Mesendoderm (in vitro differentiated cells): ENCODE data around the gene LRRIQ1.
A peak's percentile ranks its signal among the peaks of the same experiment; 100 is the strongest.

ENCODE experiments used
- DNase-seq: peaks from one replicate; pipeline ENCODE4 v3.0.0; 2013
- H2AK5ac ChIP-seq: 2 replicates; pipeline ENCODE4 v1.6.1; 2013; ENCODE audit warnings: low read length, inconsistent platforms
- H2BK120ac ChIP-seq: 2 replicates; pipeline ENCODE4 v1.6.1; 2013; ENCODE audit warnings: low read depth, mild to moderate bottlenecking, low read length, moderate library complexity, mixed read lengths
- H2BK15ac ChIP-seq: replicated peaks from 2 replicates; pipeline ENCODE4 v1.6.1; 2013; ENCODE audit warnings: low read depth, mild to moderate bottlenecking, moderate library complexity
- H2BK5ac ChIP-seq: 2 replicates; pipeline ENCODE4 v1.6.1; 2013; ENCODE audit warnings: low read length, inconsistent platforms
- H3K18ac ChIP-seq: 2 replicates; pipeline ENCODE4 v1.6.1; 2013; ENCODE audit warnings: mild to moderate bottlenecking, low read length, mixed read lengths
- H3K23ac ChIP-seq: one replicate; pipeline ENCODE4 v1.6.1; 2013; ENCODE audit warnings: low read length
- H3K27ac ChIP-seq: 2 replicates; pipeline ENCODE4 v1.5.1; 2013; ENCODE audit warnings: low read depth, mild to moderate bottlenecking, inconsistent platforms, low read length, moderate library complexity
- H3K27me3 ChIP-seq: 2 replicates; pipeline ENCODE4 v1.6.1; 2013; ENCODE audit warnings: low read length, control low read depth, mild to moderate bottlenecking, inconsistent platforms; ENCODE audit not compliant: insufficient read depth, poor library complexity
- H3K36me3 ChIP-seq: 2 replicates; pipeline ENCODE4 v1.6.1; 2013; ENCODE audit warnings: low read length, inconsistent platforms; ENCODE audit not compliant: control insufficient read depth, insufficient read depth
- H3K4ac ChIP-seq: one replicate; pipeline ENCODE4 v1.6.1; 2013; ENCODE audit warnings: low read depth, mild to moderate bottlenecking, low read length, moderate library complexity
- H3K4me1 ChIP-seq: 2 replicates; pipeline ENCODE4 v1.6.1; 2013; ENCODE audit warnings: low read depth, low read length, inconsistent platforms; ENCODE audit not compliant: control insufficient read depth
- H3K4me2 ChIP-seq: 2 replicates; pipeline ENCODE4 v1.6.1; 2013; ENCODE audit warnings: low read length
- H3K4me3 ChIP-seq: 2 replicates; pipeline ENCODE4 v1.5.1; 2013; ENCODE audit warnings: mild to moderate bottlenecking, low read length
- H3K56ac ChIP-seq: one replicate; pipeline ENCODE4 v1.6.1; 2013; ENCODE audit warnings: low read length
- H3K79me1 ChIP-seq: 2 replicates; pipeline ENCODE4 v1.6.1; 2013; ENCODE audit warnings: low read length, inconsistent platforms
- H3K79me2 ChIP-seq: 2 replicates; pipeline ENCODE4 v1.6.1; 2013; ENCODE audit warnings: mild to moderate bottlenecking, low read length; ENCODE audit not compliant: control insufficient read depth, insufficient read depth
- H3K9ac ChIP-seq: 2 replicates; pipeline ENCODE4 v1.6.1; 2013; ENCODE audit warnings: low read length, inconsistent platforms
- H4K5ac ChIP-seq: one replicate; pipeline ENCODE4 v1.6.1; 2013; ENCODE audit warnings: low read length
- H4K8ac ChIP-seq: one replicate; pipeline ENCODE4 v1.6.1; 2013; ENCODE audit warnings: low read depth, mild to moderate bottlenecking, control low read depth, low read length, moderate library complexity
- WGBS: extraction: QIAGEN DNeasy Blood & Tissue Kit; methylation state at CpG from one replicate; pipeline ENCODE4 v1.1.7; 2013; ENCODE audit warnings: low lambda C conversion rate, missing lambda C conversion rate; ENCODE audit not compliant: insufficient coverage; ENCODE audit errors: extremely low coverage; 5-methylcytosine and 5-hydroxymethylcytosine counted together

LRRIQ1 gene

DNA sequence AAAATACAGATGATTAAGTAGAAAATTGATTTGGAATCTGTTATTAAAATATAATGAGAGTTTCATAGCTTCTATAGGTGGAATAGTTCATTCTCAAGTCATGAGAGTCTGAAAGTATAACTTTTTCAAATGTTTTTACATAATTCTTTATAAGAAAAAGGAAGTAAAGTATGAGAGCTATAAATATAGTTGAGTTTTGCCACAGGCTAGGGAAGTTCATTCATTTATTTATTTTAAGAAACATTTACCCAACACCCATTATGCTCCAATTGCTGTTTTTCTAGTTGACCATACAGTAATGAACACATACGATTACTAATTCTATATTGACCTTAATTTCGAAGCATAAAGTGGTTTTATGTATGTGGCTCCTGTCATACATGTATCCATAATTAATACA lies 24.8 kb downstream of the LRRIQ1 start:
- Histone ChIP-seq H4K8ac (no peak overlapping the region), H3K36me3 (no peaks in the 10 kb centered on the region), H3K4me1 (no peaks in the 10 kb centered on the region), H2AK5ac (no peak overlapping the region), H2BK5ac (no peak overlapping the region), H3K4me3 (no peak overlapping the region), H3K9ac (no peak overlapping the region), H3K56ac (no peak overlapping the region), H2BK15ac (no peak overlapping the region), H3K4me2 (no peak overlapping the region), H3K23ac (no peak overlapping the region), H2BK120ac (no peak overlapping the region), H3K79me1 (no peaks in the 10 kb centered on the region), H3K27me3 (no peaks in the 10 kb centered on the region), H3K18ac (no peak overlapping the region), H3K4ac (no peak overlapping the region), H4K5ac (no peak overlapping the region), H3K27ac (no peak overlapping the region), H3K79me2 (no peaks in the 10 kb centered on the region)
- no peak for DNase-seq
- no CpG with 5 or more reads among the region's 2 CpGs for WGBS

DNA sequence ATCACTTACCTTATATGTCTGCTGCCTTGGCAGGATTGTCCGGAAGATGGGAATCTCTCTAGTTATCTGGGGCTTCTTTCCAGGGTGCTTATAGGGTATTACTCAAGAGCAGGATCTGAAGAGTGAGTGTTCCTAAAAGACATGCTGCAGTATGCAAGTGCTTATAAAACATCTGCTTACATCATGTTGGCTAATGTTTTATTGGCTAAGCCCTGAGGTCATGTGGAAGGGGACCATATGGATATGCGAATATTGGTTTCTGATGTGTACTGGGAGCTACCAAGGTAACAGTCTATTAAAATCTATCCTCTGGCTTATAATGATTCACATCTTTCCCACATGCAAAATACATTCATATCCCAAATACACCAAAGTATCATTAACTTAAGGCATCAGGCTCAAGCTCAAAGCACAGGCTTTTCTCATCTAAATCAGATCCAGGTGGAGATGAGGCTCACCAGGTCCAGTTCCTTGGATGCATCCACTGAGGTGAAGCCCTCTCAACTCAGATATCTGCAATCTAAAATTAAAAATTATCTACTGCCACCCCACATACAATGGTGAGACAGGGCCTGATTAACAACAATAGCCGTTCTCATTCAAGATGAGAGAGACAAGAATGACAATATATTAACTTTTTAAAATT lies 29.8 kb downstream of the LRRIQ1 start:
- H4K8ac ChIP-seq: no peak overlapping the region
- no peaks in the 10 kb centered on the region for H3K36me3 ChIP-seq
- H2BK120ac ChIP-seq: no peak overlapping the region
- H3K4me1 ChIP-seq: no peaks in the 10 kb centered on the region
- H3K79me1 ChIP-seq: no peaks in the 10 kb centered on the region
- H3K27me3 ChIP-seq: no peaks in the 10 kb centered on the region
- no CpG with 5 or more reads among the region's 3 CpGs for WGBS
- H2AK5ac ChIP-seq: no peak overlapping the region
- H3K4me2 ChIP-seq: no peak overlapping the region
- no peak overlapping the region for H3K4ac ChIP-seq
- no peak overlapping the region for H3K4me3 ChIP-seq
- no peaks in the 10 kb centered on the region for H3K79me2 ChIP-seq
- no peak overlapping the region for H3K23ac ChIP-seq
- H3K56ac ChIP-seq: no peak overlapping the region
- H2BK15ac ChIP-seq: no peak overlapping the region
- no peak for DNase-seq
- no peak overlapping the region for H2BK5ac ChIP-seq
- H3K27ac ChIP-seq: no peak overlapping the region
- H3K9ac ChIP-seq: no peak overlapping the region
- H4K5ac ChIP-seq: no peak overlapping the region
- H3K18ac ChIP-seq: no peak overlapping the region

DNA sequence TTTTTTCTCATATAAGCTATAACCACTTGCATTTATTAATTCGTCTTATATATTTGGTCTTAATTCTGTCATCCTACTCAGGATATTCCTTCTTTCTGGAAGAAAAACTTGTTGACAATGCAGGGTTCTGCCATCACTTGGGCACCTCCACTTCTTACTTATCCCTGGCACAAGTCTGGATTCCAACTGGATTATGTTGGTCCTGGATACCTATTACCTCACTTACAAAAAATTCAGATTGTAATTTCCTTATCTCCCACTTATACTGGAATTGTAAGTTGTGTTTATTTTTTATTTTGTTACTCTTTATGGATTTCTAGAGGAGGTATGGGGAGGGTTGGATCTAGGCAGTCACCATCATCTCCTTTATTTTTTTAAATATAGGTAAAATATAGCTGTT lies 36.7 kb downstream of the LRRIQ1 start:
- peak; percentile 2 for DNase-seq
- H3K9ac ChIP-seq: no peak overlapping the region
- H3K27ac ChIP-seq: no peak overlapping the region
- H3K36me3 ChIP-seq: no peaks in the 10 kb centered on the region
- WGBS: no CpG with 5 or more reads among the region's 1 CpG
- no peaks in the 10 kb centered on the region for H3K4me1 ChIP-seq
- H4K8ac ChIP-seq: no peak overlapping the region
- no peak overlapping the region for H2BK15ac ChIP-seq
- no peak overlapping the region for H2BK120ac ChIP-seq
- H3K79me1 ChIP-seq: no peaks in the 10 kb centered on the region
- no peak overlapping the region for H3K23ac ChIP-seq
- no peak overlapping the region for H2BK5ac ChIP-seq
- no peak overlapping the region for H3K4me2 ChIP-seq
- H2AK5ac ChIP-seq: no peak overlapping the region
- no peak overlapping the region for H4K5ac ChIP-seq
- no peaks in the 10 kb centered on the region for H3K27me3 ChIP-seq
- H3K56ac ChIP-seq: no peak overlapping the region
- no peak overlapping the region for H3K4ac ChIP-seq
- no peak overlapping the region for H3K18ac ChIP-seq
- no peak overlapping the region for H3K4me3 ChIP-seq
- H3K79me2 ChIP-seq: no peaks in the 10 kb centered on the region

DNA sequence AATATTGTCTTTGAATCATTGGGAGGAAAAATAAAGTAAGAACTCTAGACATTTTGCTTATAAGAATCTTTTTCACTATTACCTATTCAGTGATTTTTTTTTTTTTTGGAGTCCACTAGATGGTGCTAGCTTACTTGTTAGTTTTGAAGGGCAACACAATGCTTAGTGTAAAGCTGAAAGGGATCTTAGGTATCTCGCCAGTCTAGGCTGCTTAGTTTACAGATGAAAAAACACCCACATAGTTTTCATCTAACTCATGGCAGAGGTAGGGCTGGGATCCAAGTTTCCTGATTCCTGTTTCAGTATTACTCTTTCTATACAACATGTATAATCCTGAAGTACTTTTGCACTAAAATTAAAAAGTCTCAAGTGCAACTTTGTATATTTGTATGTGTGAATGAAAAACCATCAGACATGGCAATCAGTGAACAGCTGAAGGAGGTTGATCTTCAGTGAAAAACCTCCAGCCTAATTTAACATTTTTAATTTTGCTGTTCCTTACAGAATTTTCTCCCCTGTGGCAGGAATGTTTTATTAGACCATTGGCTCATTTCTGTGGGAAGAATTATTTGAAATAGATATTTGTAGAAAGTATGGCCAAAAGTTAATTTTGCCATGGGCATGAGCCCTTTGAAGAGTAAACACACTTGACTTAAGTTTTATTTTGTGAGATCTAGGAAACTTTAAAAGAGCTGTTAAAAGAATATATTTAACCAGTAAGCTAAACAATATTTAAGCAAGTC lies 40.7 kb downstream of the LRRIQ1 start:
- Histone ChIP-seq H3K18ac (no peak overlapping the region), H3K79me2 (no peaks in the 10 kb centered on the region), H3K36me3 (no peaks in the 10 kb centered on the region), H3K79me1 (no peaks in the 10 kb centered on the region), H3K4me2 (no peak overlapping the region), H3K23ac (no peak overlapping the region), H3K56ac (no peak overlapping the region), H3K27me3 (no peaks in the 10 kb centered on the region), H2BK5ac (no peak overlapping the region), H4K8ac (no peak overlapping the region), H2BK15ac (no peak overlapping the region), H3K4me1 (no peaks in the 10 kb centered on the region), H4K5ac (no peak overlapping the region), H2BK120ac (no peak overlapping the region), H2AK5ac (no peak overlapping the region), H3K4me3 (no peak overlapping the region), H3K9ac (no peak overlapping the region), H3K4ac (no peak overlapping the region), H3K27ac (no peak overlapping the region)
- no CpG with 5 or more reads among the region's 1 CpG for WGBS
- peak; percentile 84 for DNase-seq

DNA sequence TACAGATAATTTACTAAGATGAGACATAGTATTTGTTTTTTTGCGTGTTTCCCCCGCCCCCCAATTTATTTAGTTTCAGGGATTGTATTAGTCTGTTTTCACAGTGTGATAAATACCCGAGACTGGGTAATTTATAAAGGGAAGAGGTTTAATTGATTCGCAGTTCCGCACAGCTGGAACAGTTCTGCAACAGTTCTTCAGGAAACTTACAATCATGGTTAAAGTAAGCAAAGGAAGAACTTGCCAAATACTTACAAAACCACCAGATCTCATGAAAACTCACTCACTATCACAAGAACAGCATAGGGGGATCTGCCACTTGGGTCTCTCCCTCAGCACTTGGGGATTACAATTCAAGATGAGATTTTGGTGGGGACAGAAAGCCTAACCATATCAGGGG lies 48.9 kb downstream of the LRRIQ1 start:
- H3K9ac ChIP-seq: no peak overlapping the region
- no peak overlapping the region for H3K27ac ChIP-seq
- no peak overlapping the region for H3K23ac ChIP-seq
- H4K8ac ChIP-seq: no peak overlapping the region
- no peak overlapping the region for H3K4ac ChIP-seq
- DNase-seq: no peak
- no peaks in the 10 kb centered on the region for H3K4me1 ChIP-seq
- H3K56ac ChIP-seq: no peak overlapping the region
- no peaks in the 10 kb centered on the region for H3K79me1 ChIP-seq
- no peak overlapping the region for H3K4me3 ChIP-seq
- whole genome bisulfite sequencing: no CpG with 5 or more reads among the region's 5 CpGs
- no peak overlapping the region for H4K5ac ChIP-seq
- no peak overlapping the region for H2BK120ac ChIP-seq
- H3K36me3 ChIP-seq: no peaks in the 10 kb centered on the region
- H3K27me3 ChIP-seq: no peaks in the 10 kb centered on the region
- H3K79me2 ChIP-seq: no peaks in the 10 kb centered on the region
- H3K4me2 ChIP-seq: no peak overlapping the region
- H2AK5ac ChIP-seq: no peak overlapping the region
- no peak overlapping the region for H2BK5ac ChIP-seq
- no peak overlapping the region for H3K18ac ChIP-seq
- no peak overlapping the region for H2BK15ac ChIP-seq
